ENCODE results near the gene JAKMIP3.

GRCh38 chr10:132037676-132037975, 28.1 kb upstream of the JAKMIP3 start:
- TF ChIP-seq REST (IDR thresholded peaks at IDR 0.05; ENCODE audit: low read depth) (no peak), CTCF (IDR thresholded peaks at IDR 0.05 in 2 of 3, conservative IDR thresholded peaks at IDR 0.05 in 1 of 3; ENCODE audit: borderline replicate concordance in 1 of 3, insufficient read depth in 1 of 3, low read depth in 2 of 3, low read length in 2 of 3) (no peak), POLR2A (IDR thresholded peaks at IDR 0.05; ENCODE audit: borderline replicate concordance, extremely low read depth, insufficient read depth, insufficient read length) (no peak), SIN3A (IDR thresholded peaks at IDR 0.05; ENCODE audit: low read depth) (no peak), EZH2phosphoT487 (IDR thresholded peaks at IDR 0.05; ENCODE audit: borderline replicate concordance) (no peak), MAX (IDR thresholded peaks at IDR 0.05) (no peak), TCF7L2 (IDR thresholded peaks at IDR 0.05; ENCODE audit: borderline replicate concordance, extremely low read depth, insufficient read depth, insufficient read length) (no peak), JUND (IDR thresholded peaks at IDR 0.05) (no peak), RAD21 (IDR thresholded peaks at IDR 0.05; ENCODE audit: low read depth) (no peak), POLR2AphosphoS5 (IDR thresholded peaks at IDR 0.05; ENCODE audit: low read depth, low read length) (no peak), SP1 (IDR thresholded peaks at IDR 0.05; ENCODE audit: low read depth) (no peak), EZH2 (IDR thresholded peaks at IDR 0.05) (no peak)
